HG03159 (cell line): ENCODE measurements around the gene PLEKHA5.

Experiments
- ATAC-seq: cut with Tn5 transposase; IDR thresholded peaks from one replicate; pipeline ENCODE4 v1.9.1; 2021; ENCODE audit warnings: mild to moderate bottlenecking, moderate library complexity; ENCODE audit not compliant: unreplicated experiment

The PLEKHA5 gene

GRCh38 chr12:19251481-19252132, 122.1 kb downstream of the PLEKHA5 start:
- ATAC-seq, result no peak

- ATAC-seq, result no peak
Measured at GRCh38 chr12:19260135-19260534, 130.6 kb downstream of the PLEKHA5 start.

GRCh38 chr12:19261773-19262172, 132.2 kb downstream of the PLEKHA5 start:
- no peak for ATAC-seq

- no peak for ATAC-seq
Measured at GRCh38 chr12:19263672-19264071, 134.1 kb downstream of the PLEKHA5 start.

- no peak for ATAC-seq
Measured at GRCh38 chr12:19273482-19274330, 144.2 kb downstream of the PLEKHA5 start.

- ATAC-seq, result no peak
Measured at GRCh38 chr12:19276767-19277166, 147.2 kb downstream of the PLEKHA5 start.

GRCh38 chr12:19277711-19278110, 148.2 kb downstream of the PLEKHA5 start:
- ATAC-seq, result no peak

GRCh38 chr12:19278407-19278806, 148.9 kb downstream of the PLEKHA5 start:
- ATAC-seq, result no peak

- no peak for ATAC-seq
Measured at GRCh38 chr12:19282133-19282699, 152.7 kb downstream of the PLEKHA5 start.

- no peak for ATAC-seq
Measured at GRCh38 chr12:19284658-19285057, 155.1 kb downstream of the PLEKHA5 start.

- ATAC-seq, result no peak
Measured at GRCh38 chr12:19285793-19286448, 156.4 kb downstream of the PLEKHA5 start.

- ATAC-seq, result no peak
Measured at GRCh38 chr12:19287302-19287701, 157.8 kb downstream of the PLEKHA5 start.

GRCh38 chr12:19288161-19288560, 158.6 kb downstream of the PLEKHA5 start:
- no peak for ATAC-seq

GRCh38 chr12:19288603-19289244, 159.2 kb downstream of the PLEKHA5 start:
- ATAC-seq, result peak; percentile 73

- ATAC-seq, result no peak
Measured at GRCh38 chr12:19298836-19299605, 169.5 kb downstream of the PLEKHA5 start.

- no peak for ATAC-seq
Measured at GRCh38 chr12:19299765-19300164, 170.2 kb downstream of the PLEKHA5 start.

GRCh38 chr12:19301223-19301622, 171.7 kb downstream of the PLEKHA5 start:
- ATAC-seq, result no peak

GRCh38 chr12:19301688-19302087, 172.2 kb downstream of the PLEKHA5 start:
- no peak for ATAC-seq

- no peak for ATAC-seq
Measured at GRCh38 chr12:19302100-19302640, 172.6 kb downstream of the PLEKHA5 start.

GRCh38 chr12:19303496-19303895, 174.0 kb downstream of the PLEKHA5 start:
- no peak for ATAC-seq
